Amniotic epithelial cell (primary cell): ENCODE results near the gene SLC25A43.
"Not testable (repeated sequence)": the region's sequence is repeated elsewhere in the genome, so short reads cannot be mapped to it uniquely, and the experiment has no call there.

Experiments used
- DNase-seq: peaks from one replicate; pipeline ENCODE4 v3.0.0-alpha.2; 2010; ENCODE audit warnings: low read depth

The SLC25A43 gene

DNA sequence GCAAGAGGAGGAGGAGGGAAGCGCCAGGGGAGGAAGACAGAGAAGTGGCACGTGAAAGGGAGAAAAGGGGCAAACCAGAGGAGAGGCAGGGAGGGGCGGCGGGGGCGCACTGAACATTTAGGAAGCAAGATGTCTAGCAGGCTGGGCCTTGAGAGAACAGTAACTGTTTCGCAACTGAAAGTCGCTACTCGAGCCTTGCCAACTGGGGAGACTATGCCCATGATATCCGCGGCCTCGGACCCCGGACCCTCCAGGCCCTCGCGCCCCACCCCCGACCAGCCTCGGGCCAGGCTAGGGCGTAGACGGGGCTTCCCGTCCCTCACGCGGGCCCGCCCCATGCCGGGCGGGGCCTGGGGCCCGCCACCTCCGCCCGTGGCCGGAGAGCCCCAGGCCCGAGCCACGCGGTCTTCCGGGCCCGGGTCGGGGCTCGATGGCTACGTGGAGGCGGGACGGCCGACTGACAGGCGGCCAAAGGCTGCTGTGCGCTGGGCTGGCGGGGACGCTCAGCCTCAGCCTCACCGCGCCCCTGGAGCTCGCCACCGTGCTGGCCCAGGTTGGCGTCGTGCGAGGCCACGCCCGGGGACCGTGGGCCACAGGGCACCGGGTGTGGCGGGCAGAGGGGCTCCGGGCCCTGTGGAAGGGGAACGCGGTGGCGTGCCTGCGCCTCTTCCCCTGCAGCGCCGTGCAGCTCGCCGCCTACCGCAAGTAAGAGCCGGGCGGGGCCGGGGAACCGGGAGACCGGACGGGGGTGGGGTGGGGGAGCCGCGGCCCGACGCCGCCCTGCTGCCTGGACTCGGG is at the start of gene SLC25A43:
TSS of gene SLC25A43 (plus strand) at position 363 of the 798 bp plus-strand sequence. CDS start at position 431, 68 bp downstream.
- DNase-seq = peak; percentile 7

DNA sequence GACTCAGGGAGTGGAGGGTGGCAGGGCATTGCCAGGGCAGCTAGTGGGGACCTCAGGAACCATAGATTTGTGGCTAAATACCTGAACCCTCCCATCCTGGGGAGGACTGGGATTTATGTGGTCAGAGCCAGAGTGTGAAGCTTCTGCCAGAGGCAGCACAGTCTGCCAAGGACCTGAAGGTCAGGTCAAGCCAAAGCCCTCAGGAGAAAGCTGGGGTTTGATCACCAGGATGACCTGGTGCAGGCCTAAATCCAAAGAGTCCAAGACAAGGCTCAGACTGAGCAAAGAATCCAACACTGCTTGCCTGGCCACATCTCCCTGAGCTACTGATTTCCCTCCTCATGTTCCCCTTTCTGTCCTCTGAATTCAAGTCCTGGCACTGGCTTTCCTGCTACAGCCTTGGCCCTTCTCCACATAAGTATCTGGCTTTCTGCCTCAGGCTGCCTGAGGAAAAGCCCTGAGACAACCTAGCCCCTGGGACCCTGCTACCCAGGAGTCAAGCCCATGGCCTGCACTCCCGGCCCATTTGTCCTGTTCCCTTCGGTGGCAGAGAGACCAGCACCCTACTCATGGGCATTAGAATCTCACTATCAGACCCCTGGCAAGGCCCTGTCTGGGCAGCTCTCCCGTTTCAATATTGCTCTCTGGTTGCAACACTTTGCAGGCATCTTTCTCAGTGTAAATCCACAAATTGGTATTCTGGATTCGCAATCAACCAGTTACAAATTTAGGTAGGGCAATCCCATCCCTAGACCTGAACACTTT is 39.3 kb upstream of the SLC25A43 start:
- DNase-seq = no peak

DNA sequence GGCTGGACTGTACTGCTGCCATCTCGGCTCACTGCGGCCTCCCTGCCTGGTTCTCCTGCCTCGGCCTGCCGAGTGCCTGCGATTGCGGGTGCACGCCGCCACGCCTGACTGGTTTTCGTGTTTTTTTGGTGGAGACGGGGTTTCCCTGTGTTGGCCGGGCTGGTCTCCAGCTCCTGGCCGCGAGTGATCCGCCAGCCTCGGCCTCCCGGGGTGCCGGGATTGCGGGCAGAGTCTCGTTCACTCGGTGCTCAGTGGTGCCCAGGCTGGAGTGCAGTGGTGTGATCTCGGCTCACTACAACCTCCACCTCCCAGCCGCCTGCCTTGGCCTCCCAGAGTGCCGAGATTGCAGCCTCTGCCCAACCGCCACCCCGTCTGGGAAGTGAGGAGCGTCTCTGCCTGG is 37.7 kb upstream of the SLC25A43 start:
- DNase-seq = not testable (repeated sequence)

DNA sequence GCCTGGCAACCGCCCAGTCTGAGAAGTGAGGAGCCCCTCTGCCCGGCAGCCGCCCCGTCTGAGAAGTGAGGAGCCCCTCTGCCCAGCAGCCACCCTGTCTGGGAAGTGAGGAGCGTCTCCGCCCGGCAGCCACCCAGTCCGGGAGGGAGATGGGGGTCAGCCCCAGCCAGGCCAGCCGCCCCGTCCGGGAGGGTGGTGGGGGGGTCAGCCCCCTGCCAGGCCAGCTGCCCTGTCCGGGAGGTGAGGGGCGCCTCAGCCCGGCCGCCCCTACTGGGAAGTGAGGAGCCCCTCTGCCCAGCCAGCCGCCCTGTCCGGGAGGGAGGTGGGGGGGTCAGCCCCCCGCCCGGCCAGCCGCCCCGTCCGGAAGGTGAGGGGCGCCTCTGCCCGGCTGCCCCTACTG is 37.1 kb upstream of the SLC25A43 start:
- not testable (repeated sequence) for DNase-seq

DNA sequence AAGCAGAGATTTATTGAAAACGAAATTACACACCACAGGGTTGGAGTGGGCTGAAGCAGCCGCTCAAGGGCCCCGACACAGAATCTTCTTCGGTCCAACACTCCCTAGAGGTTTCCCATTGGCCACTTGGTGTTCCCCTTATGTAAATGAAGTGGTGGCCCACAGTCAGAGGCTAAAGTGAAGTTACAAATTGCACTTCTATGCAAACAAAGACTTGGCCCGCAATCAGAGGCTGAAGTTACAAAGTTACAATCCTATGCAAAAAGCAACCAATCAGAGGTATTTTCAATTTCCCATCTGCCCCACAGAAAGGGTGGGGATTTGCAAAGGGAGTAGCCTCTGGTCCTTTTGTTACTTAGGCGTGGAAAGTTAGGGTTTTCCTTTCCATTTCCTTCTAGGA is 35.7 kb upstream of the SLC25A43 start:
- DNase-seq = no peak

DNA sequence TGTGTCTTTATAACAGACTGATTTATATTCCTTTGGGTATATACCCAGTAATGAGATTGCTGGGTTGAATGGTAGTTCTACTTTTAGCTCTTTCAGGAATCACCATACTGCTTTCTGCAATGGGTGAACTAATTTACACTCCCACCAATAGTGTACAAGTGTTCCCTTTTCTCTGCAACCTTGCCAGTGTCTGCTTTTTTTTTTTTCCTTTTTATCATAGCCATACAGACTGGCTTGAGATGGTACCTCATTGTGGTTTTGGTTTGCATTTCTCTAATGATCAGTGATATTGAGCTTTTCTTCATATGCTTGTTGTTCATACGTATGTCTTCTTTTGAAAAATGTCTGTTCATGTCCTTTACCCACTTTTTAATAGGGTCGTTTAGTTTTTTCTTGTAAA is 27.3 kb upstream of the SLC25A43 start:
- DNase-seq = not testable (repeated sequence)

DNA sequence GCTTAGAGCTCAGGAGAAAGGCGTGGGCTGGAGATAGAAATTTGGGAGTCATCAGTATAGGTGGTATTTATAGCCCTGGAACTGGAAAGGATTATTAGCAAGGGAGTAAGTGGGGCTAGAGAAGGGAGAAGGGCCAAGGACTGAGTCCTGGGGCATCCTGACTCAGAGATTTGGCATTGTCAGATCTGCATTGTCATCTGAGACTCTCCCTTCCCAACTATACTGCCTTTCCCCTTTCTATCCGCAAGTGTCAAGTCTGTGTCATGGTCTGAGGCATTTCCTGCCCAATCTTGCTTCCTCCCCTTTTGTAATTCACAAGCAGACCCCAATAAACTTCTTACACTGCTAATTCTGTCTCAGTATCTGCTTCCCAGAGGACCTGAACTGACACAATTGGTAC is 24.4 kb upstream of the SLC25A43 start:
- no peak for DNase-seq

DNA sequence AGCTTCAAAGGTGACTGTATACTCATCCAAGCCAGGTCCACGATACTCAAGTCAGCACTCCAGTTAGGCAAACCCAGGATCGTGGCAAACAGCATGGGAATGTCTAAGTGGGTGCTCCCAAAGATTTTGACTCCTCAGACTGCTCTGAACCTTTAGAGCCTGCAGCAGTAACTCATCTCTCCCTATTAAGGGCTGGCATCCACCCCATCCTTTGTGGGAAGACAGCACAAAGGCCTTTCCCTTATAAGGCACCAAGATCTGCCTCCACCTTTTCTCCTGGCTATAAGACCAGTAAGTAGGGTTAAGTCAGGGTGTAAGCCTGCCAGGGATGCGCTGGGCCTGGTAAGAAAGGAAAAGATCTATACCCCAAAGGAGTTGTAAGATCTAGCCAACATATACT is 23.6 kb upstream of the SLC25A43 start:
- no peak for DNase-seq

DNA sequence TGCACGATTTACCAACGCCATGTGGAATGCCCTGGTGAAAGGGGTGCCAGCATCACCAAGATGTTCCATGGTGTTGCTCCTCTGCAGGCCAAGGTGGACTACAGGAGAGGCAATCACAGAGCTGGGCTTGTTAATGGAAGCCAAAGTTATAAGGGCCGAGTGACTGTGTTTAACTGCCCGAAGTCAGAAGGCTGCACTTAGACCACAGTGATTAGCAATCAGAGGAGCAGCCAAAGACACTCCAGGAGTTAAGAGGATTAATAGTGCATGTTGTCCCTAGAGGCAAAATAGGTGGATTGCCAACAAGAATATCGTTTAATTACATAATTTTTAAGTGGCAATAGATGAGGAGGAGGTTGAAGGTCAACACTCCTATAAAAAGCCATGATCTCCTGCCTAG is 22.8 kb upstream of the SLC25A43 start:
- no peak for DNase-seq

DNA sequence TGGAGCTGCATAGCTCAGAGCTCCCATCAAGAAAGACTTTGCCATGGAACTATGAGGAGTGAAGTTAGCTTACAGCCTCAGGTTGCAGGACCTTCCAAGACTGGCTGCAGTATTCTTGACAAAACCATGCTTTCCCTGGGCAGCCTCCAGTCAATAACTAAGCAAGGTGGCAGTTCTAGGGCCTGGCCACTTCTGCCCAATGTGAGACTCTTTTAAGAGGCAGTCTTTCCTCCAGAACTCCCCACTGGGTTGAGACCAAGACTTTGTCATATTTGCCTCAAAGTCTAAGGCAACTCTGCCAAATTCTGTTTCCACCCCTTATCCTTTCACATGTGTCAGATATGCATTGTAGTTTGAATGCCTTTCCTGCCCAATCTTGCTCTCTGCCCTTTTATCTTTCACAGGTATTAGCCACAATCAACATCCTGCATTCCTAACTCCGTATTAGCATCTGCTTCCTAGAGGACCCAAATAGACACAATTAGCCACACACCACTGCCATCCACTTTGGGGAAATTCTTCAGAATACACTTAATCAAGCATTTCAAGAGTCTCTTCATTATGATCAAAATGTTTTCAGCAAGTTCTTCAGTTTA is 17.7 kb upstream of the SLC25A43 start:
- DNase-seq = no peak

DNA sequence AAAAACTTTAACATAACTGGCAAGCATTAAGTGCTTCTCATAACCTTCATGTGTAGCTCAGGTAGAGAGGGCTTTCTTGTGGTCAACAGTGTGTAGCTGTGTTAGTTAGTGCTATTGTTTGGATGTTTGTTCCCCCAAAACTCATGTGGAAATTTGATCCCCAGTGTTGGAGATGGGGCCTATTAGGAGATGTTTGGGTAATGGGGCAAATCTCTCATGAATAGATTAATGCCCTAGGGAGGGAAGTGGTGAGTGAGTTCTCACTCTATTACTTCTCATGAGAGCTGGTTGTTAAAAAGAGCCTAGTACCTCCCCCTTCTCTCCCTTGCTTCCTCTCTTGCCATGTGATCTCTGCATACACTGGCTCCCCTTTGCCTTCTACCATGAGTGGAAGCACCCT is 16.5 kb upstream of the SLC25A43 start:
- DNase-seq = no peak

DNA sequence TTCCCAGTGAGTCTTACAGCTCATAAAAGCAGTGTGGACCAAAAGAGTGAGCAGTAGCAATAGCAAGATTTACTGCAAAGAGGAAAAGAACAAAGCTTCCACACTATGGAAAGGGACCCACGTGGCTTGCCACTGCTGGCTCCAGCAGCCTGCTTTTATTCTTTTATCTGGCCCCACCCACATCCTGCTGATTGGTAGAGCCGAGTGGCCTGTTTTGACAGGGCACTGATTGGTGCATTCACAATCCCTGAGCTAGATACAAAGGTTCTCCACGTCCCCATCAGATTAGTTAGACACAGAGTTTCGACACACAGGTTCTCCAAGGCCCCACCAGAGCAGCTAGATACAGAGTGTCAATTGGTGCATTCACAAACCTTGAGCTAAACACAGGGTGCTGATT is 12.5 kb upstream of the SLC25A43 start:
- DNase-seq = not testable (repeated sequence)

DNA sequence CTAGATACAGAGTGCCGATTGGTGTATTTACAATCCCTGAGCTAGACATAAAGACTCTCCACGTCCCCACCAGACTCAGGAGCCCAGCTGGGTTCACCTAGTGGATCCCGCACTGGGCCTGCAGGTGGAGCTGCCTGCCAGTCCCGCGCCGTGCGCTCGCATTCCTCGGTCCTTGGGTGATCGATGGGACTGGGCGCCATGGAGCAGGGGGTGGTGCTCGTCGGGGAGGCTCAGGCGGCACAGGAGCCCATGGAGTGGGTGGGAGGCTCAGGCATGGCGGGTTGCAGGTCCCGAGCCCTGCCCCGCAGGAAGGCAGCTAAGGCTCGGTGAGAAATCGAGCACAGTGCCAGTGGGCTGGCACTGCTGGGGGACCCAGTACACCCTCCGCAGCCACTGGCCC is 11.7 kb upstream of the SLC25A43 start:
- not testable (repeated sequence) for DNase-seq

DNA sequence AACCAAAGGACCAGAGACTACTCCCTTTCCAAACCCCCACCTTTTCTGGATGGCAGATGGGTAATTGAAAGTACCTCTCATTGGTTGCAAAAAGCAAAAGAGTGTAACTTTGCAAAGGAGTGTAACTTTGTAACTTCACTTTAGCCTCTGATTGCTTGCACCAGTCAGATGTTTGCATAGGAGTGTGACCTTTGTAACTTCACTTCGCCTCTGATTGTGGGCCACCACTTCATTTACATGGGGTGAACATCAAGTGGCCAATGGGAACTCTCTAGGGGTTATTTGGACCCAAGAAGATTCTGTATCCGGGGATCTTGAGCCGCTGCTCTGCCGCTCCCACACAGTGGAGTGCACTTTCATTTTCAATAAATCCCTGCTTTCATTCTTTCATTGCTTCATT is 9.9 kb upstream of the SLC25A43 start:
- DNase-seq = no peak

DNA sequence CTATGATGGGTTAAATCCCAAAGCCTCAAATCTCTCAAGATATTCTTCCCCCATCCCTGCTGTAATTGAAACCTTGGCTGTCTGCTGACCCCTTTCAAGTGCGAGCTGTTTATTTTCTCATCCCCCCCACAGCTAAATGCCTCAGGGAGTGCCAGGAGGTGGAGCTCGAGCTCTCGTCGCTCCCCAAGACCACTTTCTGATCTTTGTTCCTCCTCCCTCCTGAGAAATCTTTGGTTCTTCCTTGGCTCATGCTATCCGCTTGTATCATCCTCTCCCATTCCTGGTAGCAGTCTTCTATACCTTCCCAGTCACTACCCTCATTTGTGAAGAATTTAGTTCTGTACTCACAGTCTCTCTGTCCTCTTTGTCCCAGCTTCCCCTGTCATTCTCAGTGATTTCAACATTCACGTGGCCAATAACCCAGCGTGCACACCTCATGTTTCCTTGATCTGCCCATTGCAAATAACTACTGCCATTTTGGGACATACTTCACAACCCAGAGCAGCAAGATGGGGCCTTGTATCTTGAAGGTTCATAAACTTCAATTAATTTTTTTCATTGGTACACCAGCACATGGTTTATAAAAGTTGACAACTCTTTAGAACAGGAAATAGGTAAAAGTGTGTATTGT is 9.2 kb upstream of the SLC25A43 start:
- DNase-seq = no peak

DNA sequence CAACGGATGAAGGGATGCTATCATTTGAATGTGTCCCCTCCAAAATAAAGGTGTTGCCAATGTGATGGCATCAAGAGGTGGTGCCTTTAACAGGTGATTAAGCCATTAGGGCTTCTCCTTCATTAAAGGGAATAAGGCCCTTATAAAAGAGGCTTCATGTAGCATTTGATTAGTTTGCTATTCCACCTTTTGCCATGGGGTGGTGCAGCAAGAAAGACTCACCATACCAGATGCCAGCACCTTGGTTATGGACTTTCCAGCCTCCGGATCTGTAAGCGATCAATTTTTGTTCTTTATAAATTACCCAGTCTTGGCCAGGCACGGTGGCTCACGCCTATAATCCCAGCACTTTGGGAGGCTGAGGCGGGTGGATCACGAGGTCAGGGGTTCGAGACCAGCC is 7.9 kb upstream of the SLC25A43 start:
- DNase-seq = peak; percentile 46

DNA sequence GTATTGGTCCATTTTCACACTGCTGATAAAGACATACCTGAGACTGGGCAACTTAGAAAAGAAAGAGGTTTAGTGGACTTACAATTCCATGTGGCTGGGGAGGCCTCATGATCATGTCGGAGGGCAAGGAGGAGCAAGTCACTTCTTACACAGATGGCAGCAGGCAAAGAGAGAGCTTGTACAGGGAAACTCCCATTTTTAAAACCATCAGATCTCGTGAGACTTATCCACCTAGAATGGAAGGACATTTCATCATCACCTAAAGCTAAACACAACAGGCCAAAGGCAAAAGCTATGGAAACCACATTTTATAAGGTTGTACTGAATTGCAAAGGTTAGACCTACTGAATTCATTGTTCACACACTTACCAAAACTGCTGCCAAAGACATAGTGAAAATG is 6.0 kb upstream of the SLC25A43 start:
- no peak for DNase-seq

DNA sequence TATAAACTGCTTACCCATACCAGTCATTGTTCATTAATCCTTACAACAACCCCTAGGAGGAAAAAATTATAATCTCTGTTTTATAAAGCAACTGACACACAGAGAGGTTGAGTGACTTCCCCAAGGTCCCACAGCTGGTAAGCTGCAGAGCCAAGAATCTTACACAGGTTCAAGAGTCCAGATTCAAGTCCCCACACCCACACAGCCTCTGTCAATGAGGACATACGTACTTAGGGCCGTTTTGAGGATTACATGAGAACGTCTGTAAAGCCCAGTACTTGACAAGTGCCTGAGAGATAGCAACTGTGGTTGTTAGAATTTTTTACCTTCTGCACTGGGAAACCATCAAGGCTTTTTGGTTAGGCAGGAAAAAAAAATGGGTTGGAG is 556 bp upstream of the SLC25A43 start:
- DNase-seq = peak; percentile 11

DNA sequence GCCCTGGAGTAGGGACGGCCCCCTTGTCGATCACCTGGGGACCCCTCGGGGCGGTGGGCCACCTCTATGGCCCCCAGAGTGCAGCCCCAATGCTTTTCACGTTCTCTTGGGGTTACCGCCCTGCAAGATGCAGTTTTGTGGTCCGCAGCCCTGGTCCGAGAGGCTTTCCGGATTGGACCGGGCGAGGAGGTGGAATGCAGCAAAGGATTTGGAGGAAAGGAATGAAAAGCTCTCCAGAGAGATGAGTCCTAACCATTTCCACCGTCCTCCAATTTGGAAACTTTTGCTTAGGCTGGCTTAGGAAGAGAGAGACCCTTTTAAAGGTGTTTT is 601 bp downstream of the SLC25A43 start:
- peak; percentile 16 for DNase-seq

DNA sequence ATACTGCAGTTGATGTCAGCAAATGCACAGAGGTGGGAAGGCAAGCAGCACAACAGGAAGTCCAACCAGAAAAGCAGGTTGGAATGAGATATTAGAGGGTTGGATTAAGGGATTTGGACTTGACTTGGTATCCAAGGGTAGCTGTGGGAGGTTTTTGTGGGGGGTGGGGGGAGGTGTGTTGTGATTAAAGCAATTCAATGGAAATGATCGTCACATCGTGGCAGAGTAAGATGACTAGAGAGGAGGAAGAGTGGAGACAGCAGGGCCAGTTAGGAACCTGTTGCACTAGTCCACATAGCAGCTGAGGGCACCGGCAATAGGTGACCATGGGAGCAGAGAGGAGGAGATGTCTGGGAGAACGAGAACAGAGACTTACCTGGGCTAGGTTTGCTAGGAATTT is 2.4 kb downstream of the SLC25A43 start:
- no peak for DNase-seq

DNA sequence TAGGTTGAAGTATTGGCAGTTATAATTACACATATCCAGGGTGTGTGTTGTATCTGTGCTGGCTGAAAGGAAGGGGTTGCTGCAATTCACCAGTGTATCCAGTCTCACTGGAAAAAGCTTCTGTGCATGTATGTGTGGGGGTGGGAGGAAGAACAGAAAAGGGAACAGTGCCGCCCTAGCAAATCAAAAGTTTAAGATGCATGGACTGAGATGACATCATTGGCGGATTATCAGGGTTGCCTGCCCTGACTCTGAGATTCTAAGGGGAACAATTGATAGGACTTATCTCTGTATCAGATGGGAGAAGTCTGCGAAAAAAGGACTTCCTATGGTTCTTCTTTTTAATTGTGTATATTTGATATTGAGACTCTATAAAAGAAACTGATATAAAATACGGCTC is 3.5 kb downstream of the SLC25A43 start:
- no peak for DNase-seq

DNA sequence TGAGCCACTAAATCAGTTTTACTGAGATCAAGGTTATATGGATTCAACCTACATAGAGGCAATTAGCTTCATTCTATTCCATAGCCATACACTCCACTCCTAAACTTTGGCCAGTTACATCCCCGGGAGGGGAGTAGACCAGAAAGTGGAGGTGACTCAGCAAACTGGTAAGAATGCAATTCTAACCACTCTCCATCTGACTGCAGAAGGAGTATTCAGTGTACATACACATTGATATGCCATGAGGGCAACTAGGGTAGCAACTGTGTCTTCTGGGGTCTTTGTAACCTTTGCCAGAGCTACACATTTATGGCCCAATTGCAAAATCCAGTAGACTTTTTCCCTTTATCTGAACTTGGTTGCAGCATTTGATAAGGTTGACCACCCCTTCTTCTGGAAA is 7.6 kb downstream of the SLC25A43 start:
- DNase-seq = peak; percentile 27

DNA sequence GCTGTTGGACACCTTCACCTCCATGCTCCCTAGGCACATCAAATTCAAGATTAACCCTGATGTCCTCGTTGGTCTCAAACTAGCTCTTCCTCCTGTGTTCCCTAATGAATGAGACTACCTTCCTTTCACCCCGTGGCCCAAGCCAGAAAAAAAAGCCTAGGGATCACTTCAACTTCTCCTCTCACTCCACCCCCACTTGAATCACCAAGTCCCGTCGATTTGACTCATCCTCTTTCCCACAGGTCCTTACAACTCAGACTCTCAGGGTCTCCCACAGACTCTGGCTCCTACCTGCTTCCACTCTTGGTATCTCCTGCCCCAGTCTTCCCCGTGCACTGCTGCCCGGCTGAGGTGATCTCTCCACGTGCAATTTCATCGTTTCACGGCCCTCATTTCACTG is 8.5 kb downstream of the SLC25A43 start:
- DNase-seq = peak; percentile 51
